ENCODE data around the gene MAP4K2. TPM values are rescaled to one million over a fixed set of nuclear protein-coding genes. Genes with fewer than 3 reads are reported as not detected.
A peak's percentile ranks its signal among the peaks of the same experiment; 100 is the strongest.

The MAP4K2 gene
- total and polyA plus RNA-seq, 2 of the 8 experiments (the other 6 are each of a cell fraction or from before 2014, with no cell fraction given): 20.1 to 20.7 TPM

DNA sequence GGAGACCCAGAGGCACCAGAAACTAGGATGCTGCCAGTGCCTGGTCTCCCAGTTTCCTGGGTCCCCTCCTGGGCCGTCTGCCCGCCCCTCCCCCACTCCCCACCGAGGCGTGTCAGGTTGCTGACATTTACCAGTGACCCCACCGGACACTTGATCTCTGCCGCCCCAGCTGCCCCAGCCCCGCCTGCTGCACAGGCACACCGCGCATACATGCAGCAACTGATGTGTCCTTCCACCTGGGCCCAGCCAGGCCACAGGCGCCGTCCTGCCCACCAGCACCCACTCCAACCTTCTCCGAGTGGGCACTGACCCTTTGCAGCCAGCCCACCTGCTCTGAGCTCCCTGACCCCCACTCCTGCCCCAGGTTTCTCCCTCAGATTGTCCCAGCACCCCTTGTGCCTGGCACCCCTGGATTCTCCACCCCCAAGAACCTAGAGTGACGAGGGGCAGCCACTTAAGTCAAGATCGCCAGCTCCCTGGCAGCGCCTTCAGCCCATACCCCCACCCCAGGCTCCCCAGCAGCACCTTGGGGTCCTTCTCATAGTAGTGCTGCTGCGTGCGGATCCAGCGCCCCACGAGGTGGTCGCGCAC is 43.8 kb downstream of the MAP4K2 start:
- ChIA-PET POLR2A (ENCODE audit: partially characterized antibody) (interaction anchor here (0.6 to 42.9 kb wide), 6 partner anchors 7 to 404 kb away, joined by 3 to 1087 read pairs (median 4); partner anchors contain the start of genes PYGM, RASGRP2 and SF1), CTCF (ENCODE audit: partially characterized antibody) (interaction anchor here (0.5 to 23.6 kb wide), 12 partner anchors 9 to 1092 kb away, joined by 3 to 376 read pairs (median 3); partner anchors contain the start of gene RASGRP2)
- peak overlapping the region; percentile 59; the same call in 1 of the 2 replicates for H2AK5ac ChIP-seq (ENCODE audit: low read depth, low read length)
- FAIRE-seq: no peak
- H3K4me2 ChIP-seq (ENCODE audit: insufficient read depth in 1 of 2, low read depth in 2 of 2, low read length in 2 of 2): peak overlapping the region; percentile 32 to 57
- 73% methylated on average over 20 of the region's 21 CpGs; no CpG with 5 or more reads in 1 of the 2 experiments for WGBS, 2 experiments (ENCODE audit: extremely low coverage in 1 of 2, insufficient coverage in 1 of 2, insufficient read length in 1 of 2, insufficient replicate concordance in 2 of 2, low coverage in 1 of 2, low lambda C conversion rate in 2 of 2, missing lambda C conversion rate in 1 of 2)
- peaks cover 18 to 55% (median 42%) of the 10 kb centered on the region in 4 experiments for H3K4me1 ChIP-seq (replicated peaks in 1 of 4; ENCODE audit: control insufficient read depth in 3 of 4, insufficient read depth in 4 of 4, low read length in 3 of 4)
- peak overlapping the region; percentile 13; the same call in 1 of the 2 replicates for H2BK20ac ChIP-seq (ENCODE audit: low read length)
- peaks cover 0 to 1% of the 10 kb centered on the region in 2 experiments for H4K20me1 ChIP-seq (replicated peaks in 1 of 2; ENCODE audit: control insufficient read depth in 1 of 2, insufficient read depth in 2 of 2, low read length in 2 of 2)
- no peaks in the 10 kb centered on the region for H3K27me3 ChIP-seq (replicated peaks in 1 of 4; ENCODE audit: control insufficient read depth in 3 of 4, extremely low read depth in 1 of 4, insufficient read depth in 3 of 4, low read length in 3 of 4)
- no peak overlapping the region for H2AFZ ChIP-seq (ENCODE audit: low read length)
- H2BK120ac ChIP-seq (replicated peaks; ENCODE audit: low read depth, low read length): no peak overlapping the region
- no peak overlapping the region for H3K14ac ChIP-seq (ENCODE audit: insufficient read length)
- H3K36me3 ChIP-seq (ENCODE audit: control insufficient read depth in 2 of 4, insufficient read depth in 4 of 4, low read length in 3 of 4): peaks cover 0 to 7% (median 2%) of the 10 kb centered on the region in 4 experiments; a peak in 3 of 8 replicates
- no peaks in the 10 kb centered on the region for H3K23me2 ChIP-seq (ENCODE audit: low read depth, low read length)
- H3K4me3 ChIP-seq (ENCODE audit: extremely low read depth in 1 of 4, insufficient read depth in 2 of 4, low read depth in 3 of 4, low read length in 4 of 4): peak overlapping the region in 3 of 4 experiments; percentile 3 to 32 (median 23); a peak in 5 of 8 replicates
- H2BK5ac ChIP-seq (ENCODE audit: low read depth, low read length): peak overlapping the region; percentile 17; the same call in 1 of the 2 replicates
- H2BK12ac ChIP-seq (ENCODE audit: low read depth, low read length): peak overlapping the region; percentile 78; the same call in 1 of the 2 replicates
- no peak overlapping the region for H3K27ac ChIP-seq (ENCODE audit: low read depth, low read length)
- H3K9ac ChIP-seq (replicated peaks in 1 of 4; ENCODE audit: extremely low read depth in 1 of 4, low read depth in 3 of 4, low read length in 3 of 4): no peak overlapping the region
- no peak overlapping the region for H4K91ac ChIP-seq (replicated peaks; ENCODE audit: insufficient read length, low read length)
- peak overlapping the region; percentile 24 for H4K5ac ChIP-seq (ENCODE audit: insufficient read length, low read depth, low read length)
- H3K23ac ChIP-seq (ENCODE audit: insufficient read length): no peak overlapping the region
- no peak overlapping the region for H3K56ac ChIP-seq (replicated peaks; ENCODE audit: insufficient read length, low read depth, low read length)
- H3K79me2 ChIP-seq (ENCODE audit: control insufficient read depth in 1 of 2, insufficient read depth in 2 of 2, low read length in 2 of 2): no peaks in the 10 kb centered on the region
- no peaks in the 10 kb centered on the region for H3K79me1 ChIP-seq (ENCODE audit: low read depth, low read length)
- no peak for DNase-seq (ENCODE audit: low read depth in 1 of 2, low spot score in 2 of 2)
- no peak overlapping the region for H3K4ac ChIP-seq (replicated peaks; ENCODE audit: insufficient read length, low read depth, low read length)
- H3K9me3 ChIP-seq (ENCODE audit: insufficient read depth in 2 of 2, low read depth in 1 of 2, low read length in 1 of 2): no peaks in the 10 kb centered on the region
- TF ChIP-seq SP4 (IDR thresholded peaks at IDR 0.05; ENCODE audit: low read length): no peak
- TF ChIP-seq RBBP5 (IDR thresholded peaks at IDR 0.05; ENCODE audit: borderline replicate concordance, low read depth, low read length): 0 out of 2 replicates have a peak, but pooled peaks have one; percentile 10
- H2BK15ac ChIP-seq (ENCODE audit: low read length): no peak overlapping the region
- peak overlapping the region; percentile 61 for H3K18ac ChIP-seq (ENCODE audit: extremely low read depth, low read length)
- no peak overlapping the region for H4K8ac ChIP-seq (ENCODE audit: extremely low read depth, insufficient read depth, low read length)

All from H1 (cell line).